Prostate gland (tissue), 2 donors: Measurements from ENCODE around the gene PTBP1.

ENCODE experiments used
- POLR2A ChIP-seq: fragments of 450-650 bp; IDR thresholded peaks from one replicate; pipeline ENCODE4 v1.6.1; 2016; ENCODE audit warnings: antibody characterized with exemption, mild to moderate bottlenecking
- TF ChIP-seq, protein P1 (sequence below), 4 experiments: fragments of 200-600 bp in 2 of 4; fragments of 450-650 bp in 2 of 4; sonication (generic) in 2 of 4; IDR thresholded peaks; 1 replicate in 3 of 4; 2 replicates in 1 of 4; pipeline ENCODE4 v1.5.1; 2016 to 2019; ENCODE audit warnings: antibody characterized with exemption in 4 of 4, mild to moderate bottlenecking in 2 of 4, moderate library complexity in 2 of 4

DNA sequence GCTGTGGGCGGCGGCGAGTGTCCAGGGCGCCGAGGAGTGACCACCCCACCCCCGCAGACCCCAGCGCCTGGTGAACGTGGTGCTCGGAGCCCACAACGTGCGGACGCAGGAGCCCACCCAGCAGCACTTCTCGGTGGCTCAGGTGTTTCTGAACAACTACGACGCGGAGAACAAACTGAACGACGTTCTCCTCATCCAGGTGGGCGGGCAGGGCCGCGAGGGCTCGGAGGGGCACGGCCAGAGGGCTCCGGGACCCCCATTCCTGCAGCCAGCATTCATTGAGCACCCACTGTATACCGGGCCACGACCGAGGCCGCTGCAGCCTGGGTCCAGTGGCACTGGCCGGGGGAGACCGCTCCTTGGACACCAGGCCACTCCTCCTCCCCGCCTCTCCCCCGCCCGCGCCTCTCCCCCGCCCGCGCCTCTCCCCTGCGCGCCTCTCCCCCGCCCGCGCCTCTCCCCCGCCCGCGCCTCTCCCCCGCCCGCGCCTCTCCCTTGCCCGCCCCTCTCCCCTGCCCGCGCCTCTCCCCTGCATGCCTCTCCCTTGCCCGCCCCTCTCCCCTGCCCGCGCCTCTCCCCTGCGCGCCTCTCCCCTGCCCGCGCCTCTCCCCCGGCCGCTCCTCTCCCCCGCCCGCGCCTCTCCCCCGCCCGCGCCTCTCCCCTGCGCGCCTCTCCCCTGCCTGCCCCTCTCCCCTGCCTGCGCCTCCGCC, 46.7 kb downstream of the PTBP1 start:
- TF ChIP-seq, protein P1, sequence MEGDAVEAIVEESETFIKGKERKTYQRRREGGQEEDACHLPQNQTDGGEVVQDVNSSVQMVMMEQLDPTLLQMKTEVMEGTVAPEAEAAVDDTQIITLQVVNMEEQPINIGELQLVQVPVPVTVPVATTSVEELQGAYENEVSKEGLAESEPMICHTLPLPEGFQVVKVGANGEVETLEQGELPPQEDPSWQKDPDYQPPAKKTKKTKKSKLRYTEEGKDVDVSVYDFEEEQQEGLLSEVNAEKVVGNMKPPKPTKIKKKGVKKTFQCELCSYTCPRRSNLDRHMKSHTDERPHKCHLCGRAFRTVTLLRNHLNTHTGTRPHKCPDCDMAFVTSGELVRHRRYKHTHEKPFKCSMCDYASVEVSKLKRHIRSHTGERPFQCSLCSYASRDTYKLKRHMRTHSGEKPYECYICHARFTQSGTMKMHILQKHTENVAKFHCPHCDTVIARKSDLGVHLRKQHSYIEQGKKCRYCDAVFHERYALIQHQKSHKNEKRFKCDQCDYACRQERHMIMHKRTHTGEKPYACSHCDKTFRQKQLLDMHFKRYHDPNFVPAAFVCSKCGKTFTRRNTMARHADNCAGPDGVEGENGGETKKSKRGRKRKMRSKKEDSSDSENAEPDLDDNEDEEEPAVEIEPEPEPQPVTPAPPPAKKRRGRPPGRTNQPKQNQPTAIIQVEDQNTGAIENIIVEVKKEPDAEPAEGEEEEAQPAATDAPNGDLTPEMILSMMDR (IDR thresholded peaks at IDR 0.05), result no peak
- TF ChIP-seq POLR2A, result no peak
